ENCODE results near the gene EGFL7. TPM values are rescaled to one million over a fixed set of nuclear protein-coding genes. Genes with fewer than 3 reads are reported as not detected.

The EGFL7 gene
- total and polyA plus RNA-seq, 2 of the 8 experiments (the other 6 are each of a cell fraction or from before 2014, with no cell fraction given): 37.8 to 53.4 TPM

DNA sequence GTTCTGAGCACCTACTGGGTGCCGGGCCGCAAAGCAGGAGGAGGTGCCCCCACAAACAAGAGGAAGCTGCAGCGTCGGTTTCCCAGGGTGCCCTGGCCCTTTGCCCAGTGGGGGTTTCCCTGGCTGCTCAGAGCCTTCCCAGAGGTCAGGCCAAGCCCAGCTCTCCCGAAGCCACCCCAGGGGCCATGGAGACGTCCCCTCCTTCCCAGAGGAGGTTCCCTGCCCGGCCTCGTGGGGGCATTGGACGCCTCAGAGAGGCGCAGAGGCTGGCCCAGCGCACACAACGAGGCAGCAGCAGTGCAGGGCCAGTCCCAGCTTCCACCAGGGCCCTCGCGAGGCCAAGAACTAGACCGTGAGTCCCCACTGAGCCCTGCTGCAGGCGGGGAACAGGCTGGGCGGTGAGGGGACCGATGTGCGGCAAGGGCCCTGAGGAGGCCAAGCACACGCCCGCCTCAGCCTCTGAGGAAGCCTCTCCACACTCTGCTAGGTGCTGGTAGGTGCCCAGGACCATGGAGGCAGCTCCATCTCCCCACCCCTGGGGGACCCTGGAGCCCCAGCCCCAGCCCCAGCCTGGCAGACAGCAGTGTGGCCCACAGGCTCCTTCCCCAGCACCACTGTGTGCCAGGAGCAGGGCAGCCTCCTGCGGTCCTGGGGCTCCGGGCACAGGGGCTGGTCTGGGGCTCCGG, 56.6 kb downstream of the EGFL7 start:
- Histone ChIP-seq H4K20me1 (replicated peaks in 1 of 2; ENCODE audit: control insufficient read depth in 1 of 2, insufficient read depth in 2 of 2, low read length in 2 of 2) (peaks cover 15 to 33% of the 10 kb centered on the region in 2 experiments), H3K4me1 (replicated peaks in 1 of 4; ENCODE audit: control insufficient read depth in 3 of 4, insufficient read depth in 4 of 4, low read length in 3 of 4) (peaks cover 0 to 7% (median 1%) of the 10 kb centered on the region in 4 experiments; a peak in 3 of 7 replicates), H2BK120ac (replicated peaks; ENCODE audit: low read depth, low read length) (no peak overlapping the region), H3K56ac (replicated peaks; ENCODE audit: insufficient read length, low read depth, low read length) (no peak overlapping the region), H3K23ac (ENCODE audit: insufficient read length) (no peak overlapping the region), H2AK5ac (ENCODE audit: low read depth, low read length) (no peak overlapping the region), H3K27ac (ENCODE audit: low read depth, low read length) (no peak overlapping the region), H3K79me1 (ENCODE audit: low read depth, low read length) (peaks cover 10% of the 10 kb centered on the region), H3K9me3 (ENCODE audit: insufficient read depth in 2 of 2, low read depth in 1 of 2, low read length in 1 of 2) (no peaks in the 10 kb centered on the region), H3K23me2 (ENCODE audit: low read depth, low read length) (no peaks in the 10 kb centered on the region; the same call in 1 of the 2 replicates), H3K9ac (replicated peaks in 1 of 4; ENCODE audit: extremely low read depth in 1 of 4, low read depth in 3 of 4, low read length in 3 of 4) (no peak overlapping the region), H3K4me3 (ENCODE audit: extremely low read depth in 1 of 4, insufficient read depth in 2 of 4, low read depth in 3 of 4, low read length in 4 of 4) (no peak overlapping the region), H3K27me3 (replicated peaks in 1 of 4; ENCODE audit: control insufficient read depth in 3 of 4, extremely low read depth in 1 of 4, insufficient read depth in 3 of 4, low read length in 3 of 4) (no peaks in the 10 kb centered on the region), H2BK20ac (ENCODE audit: low read length) (no peak overlapping the region), H3K4me2 (ENCODE audit: insufficient read depth in 1 of 2, low read depth in 2 of 2, low read length in 2 of 2) (no peak overlapping the region), H3K36me3 (ENCODE audit: control insufficient read depth in 2 of 4, insufficient read depth in 4 of 4, low read length in 3 of 4) (peaks cover 7 to 24% (median 15%) of the 10 kb centered on the region in 4 experiments; a peak in 6 of 8 replicates), H3K4ac (replicated peaks; ENCODE audit: insufficient read length, low read depth, low read length) (no peak overlapping the region), H4K91ac (replicated peaks; ENCODE audit: insufficient read length, low read length) (no peak overlapping the region), H4K5ac (ENCODE audit: insufficient read length, low read depth, low read length) (no peak overlapping the region), H2AFZ (ENCODE audit: low read length) (no peak overlapping the region), H3K79me2 (ENCODE audit: control insufficient read depth in 1 of 2, insufficient read depth in 2 of 2, low read length in 2 of 2) (peaks cover 0 to under 1% of the 10 kb centered on the region in 2 experiments; a peak in 1 of 4 replicates), H2BK12ac (ENCODE audit: low read depth, low read length) (no peak overlapping the region), H2BK15ac (ENCODE audit: low read length) (no peak overlapping the region), H4K8ac (ENCODE audit: extremely low read depth, insufficient read depth, low read length) (no peak overlapping the region), H3K14ac (ENCODE audit: insufficient read length) (no peak overlapping the region), H2BK5ac (ENCODE audit: low read depth, low read length) (no peak overlapping the region), H3K18ac (ENCODE audit: extremely low read depth, low read length) (no peak overlapping the region)
- TF ChIP-seq GABPA (IDR thresholded peaks at IDR 0.05; ENCODE audit: borderline replicate concordance, insufficient read depth, low read length) (0 out of 2 replicates have a peak, but pooled peaks have one; percentile 7), CTBP2 (IDR thresholded peaks at IDR 0.05; ENCODE audit: borderline replicate concordance, insufficient read depth, insufficient read length, low read length) (no peak), CHD1 (IDR thresholded peaks at IDR 0.05; ENCODE audit: low read depth, low read length) (no peak), FOSL1 (IDR thresholded peaks at IDR 0.05; ENCODE audit: insufficient read depth, low read depth, low read length) (no peak)
- TF ChIP-seq, protein P1, sequence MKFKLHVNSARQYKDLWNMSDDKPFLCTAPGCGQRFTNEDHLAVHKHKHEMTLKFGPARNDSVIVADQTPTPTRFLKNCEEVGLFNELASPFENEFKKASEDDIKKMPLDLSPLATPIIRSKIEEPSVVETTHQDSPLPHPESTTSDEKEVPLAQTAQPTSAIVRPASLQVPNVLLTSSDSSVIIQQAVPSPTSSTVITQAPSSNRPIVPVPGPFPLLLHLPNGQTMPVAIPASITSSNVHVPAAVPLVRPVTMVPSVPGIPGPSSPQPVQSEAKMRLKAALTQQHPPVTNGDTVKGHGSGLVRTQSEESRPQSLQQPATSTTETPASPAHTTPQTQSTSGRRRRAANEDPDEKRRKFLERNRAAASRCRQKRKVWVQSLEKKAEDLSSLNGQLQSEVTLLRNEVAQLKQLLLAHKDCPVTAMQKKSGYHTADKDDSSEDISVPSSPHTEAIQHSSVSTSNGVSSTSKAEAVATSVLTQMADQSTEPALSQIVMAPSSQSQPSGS (IDR thresholded peaks at IDR 0.05; ENCODE audit: low read length): no peak
- ChIA-PET CTCF (ENCODE audit: partially characterized antibody) (interaction anchor here (0.8 to 9.2 kb wide), 7 partner anchors 9 to 48 kb away, joined by 3 to 62 read pairs (median 4); partner anchors contain the start of gene LCN8), POLR2A (ENCODE audit: partially characterized antibody) (interaction anchor here (0.6 to 11.2 kb wide), 6 partner anchors 12 to 396 kb away, joined by 3 to 223 read pairs (median 3); partner anchors contain the start of gene LCN10)
- no peak for DNase-seq (ENCODE audit: low read depth in 1 of 2, low spot score in 2 of 2)
- FAIRE-seq: no peak
- 86% methylated on average over 22 of the region's 24 CpGs; no CpG with 5 or more reads in 1 of the 2 experiments for WGBS, 2 experiments (ENCODE audit: extremely low coverage in 1 of 2, insufficient coverage in 1 of 2, insufficient read length in 1 of 2, insufficient replicate concordance in 2 of 2, low coverage in 1 of 2, low lambda C conversion rate in 2 of 2, missing lambda C conversion rate in 1 of 2)
